SK-N-SH (cell line): Measurements from ENCODE around the gene MCAM.

ENCODE experiments used
- CTCF ChIP-seq: fragments of 200-600 bp; sonication (generic); IDR thresholded peaks from 2 replicates; pipeline ENCODE4 v1.6.1; 2017; ENCODE audit warnings: antibody characterized with exemption, mild to moderate bottlenecking, moderate library complexity
- FOXJ3 ChIP-seq: sonication (generic); formaldehyde crosslinking; IDR thresholded peaks from 2 replicates; pipeline ENCODE4 v1.5.1; 2020; ENCODE audit warnings: mild to moderate bottlenecking, missing genetic modification reagents
- MAX ChIP-seq: IDR thresholded peaks from 2 replicates; pipeline ENCODE4 v1.4.0; 2012; ENCODE audit warnings: low read depth
- MXI1 ChIP-seq: IDR thresholded peaks from 2 replicates; pipeline ENCODE4 v1.6.1; 2012; ENCODE audit warnings: mild to moderate bottlenecking, low read depth, low read length, improper control_type of control experiment
- PBX3 ChIP-seq: IDR thresholded peaks from 2 replicates; pipeline ENCODE4; 2012
- POLR2AphosphoS5 ChIP-seq: IDR thresholded peaks from 2 replicates; pipeline ENCODE4 v1.6.1; 2012; ENCODE audit warnings: low read depth, low read length
- RAD21 ChIP-seq: IDR thresholded peaks from 2 replicates; pipeline ENCODE4 v1.6.1; 2012; ENCODE audit warnings: mild to moderate bottlenecking, low read length
- RCOR1 ChIP-seq: fragments of 150-350 bp; IDR thresholded peaks from 2 replicates; pipeline ENCODE4 v1.6.1; 2017; ENCODE audit warnings: antibody characterized with exemption, low read length
- RFX5 ChIP-seq: IDR thresholded peaks from 2 replicates; pipeline ENCODE4 v1.6.1; 2012; ENCODE audit warnings: mild to moderate bottlenecking, improper control_type of control experiment, low read length

GRCh38 chr11:119341222-119342022, 24.5 kb upstream of the MCAM start:
- TF ChIP-seq CTCF (no peak), POLR2AphosphoS5 (no peak), FOXJ3 (CRISPR knock-in tag) (no peak), MXI1 (no peak), PBX3 (no peak), RFX5 (no peak), RAD21 (no peak), MAX (no peak), RCOR1 (no peak)
